ENCODE data around the gene THTPA. TPM values are rescaled to one million over a fixed set of nuclear protein-coding genes. Genes with fewer than 3 reads are reported as not detected.
A peak's percentile ranks its signal among the peaks of the same experiment; 100 is the strongest.
"Not testable (repeated sequence)": the region's sequence is repeated elsewhere in the genome, so short reads cannot be mapped to it uniquely, and the experiment has no call there.

Gene THTPA
- total RNA-seq, 1 donor from 2014 or later, result 31.6 TPM

GRCh38 chr14:23582906-23583760 lies 27.1 kb downstream of the THTPA start:
- no peak for DNase-seq (ENCODE audit: low read depth)

GRCh38 chr14:23583761-23584526 lies 27.9 kb downstream of the THTPA start:
- not testable (repeated sequence) for DNase-seq (ENCODE audit: low read depth)

- DNase-seq (ENCODE audit: low read depth), result not testable (repeated sequence)
Measured at GRCh38 chr14:23584527-23585203, 28.6 kb downstream of the THTPA start.

GRCh38 chr14:23588884-23589598 lies 33.0 kb downstream of the THTPA start:
- DNase-seq (ENCODE audit: low read depth), result peak; percentile 90

- no peak for DNase-seq (ENCODE audit: low read depth)
Measured at GRCh38 chr14:23589606-23590005, 33.5 kb downstream of the THTPA start.

GRCh38 chr14:23590198-23590597 lies 34.1 kb downstream of the THTPA start:
- no peak for DNase-seq (ENCODE audit: low read depth)

- DNase-seq (ENCODE audit: low read depth), result not testable (repeated sequence)
Measured at GRCh38 chr14:23594191-23594590, 38.1 kb downstream of the THTPA start.

- no peak for DNase-seq (ENCODE audit: low read depth)
Measured at GRCh38 chr14:23600322-23600707, 44.2 kb downstream of the THTPA start.

GRCh38 chr14:23600806-23601205 lies 44.7 kb downstream of the THTPA start:
- DNase-seq (ENCODE audit: low read depth), result no peak

GRCh38 chr14:23601424-23601823 lies 45.4 kb downstream of the THTPA start:
- no peak for DNase-seq (ENCODE audit: low read depth)

GRCh38 chr14:23601845-23602180 lies 45.7 kb downstream of the THTPA start:
- DNase-seq (ENCODE audit: low read depth), result peak; percentile 48

- DNase-seq (ENCODE audit: low read depth), result peak; percentile 60
Measured at GRCh38 chr14:23602181-23603095, 46.4 kb downstream of the THTPA start.

GRCh38 chr14:23603103-23603502 lies 47.0 kb downstream of the THTPA start:
- no peak for DNase-seq (ENCODE audit: low read depth)

- no peak for DNase-seq (ENCODE audit: low read depth)
Measured at GRCh38 chr14:23604148-23604547, 48.1 kb downstream of the THTPA start.

GRCh38 chr14:23604675-23605170 lies 48.7 kb downstream of the THTPA start:
- DNase-seq (ENCODE audit: low read depth), result no peak

GRCh38 chr14:23605931-23606585 lies 50.0 kb downstream of the THTPA start:
- DNase-seq (ENCODE audit: low read depth), result peak; percentile 61

- peak; percentile 20 for DNase-seq (ENCODE audit: low read depth)
Measured at GRCh38 chr14:23608454-23608853, 52.4 kb downstream of the THTPA start.

GRCh38 chr14:23609001-23609400 lies 52.9 kb downstream of the THTPA start:
- DNase-seq (ENCODE audit: low read depth), result no peak

- DNase-seq (ENCODE audit: low read depth), result not testable (repeated sequence)
Measured at GRCh38 chr14:23609411-23610089, 53.5 kb downstream of the THTPA start.

Measured in myocyte (in vitro differentiated cells).